GM12875 (cell line): ENCODE measurements around the gene SGO1.

ENCODE experiments used
- H3K4me3 ChIP-seq: one replicate; pipeline ENCODE4 v1.5.1; 2011; ENCODE audit warnings: low read depth, low read length, control low read depth
- CTCF ChIP-seq: IDR thresholded peaks from 2 replicates; pipeline ENCODE4 v1.5.1; 2011; ENCODE audit warnings: low read depth, mild to moderate bottlenecking, control low read depth, inconsistent platforms, low read length, moderate library complexity, borderline replicate concordance; ENCODE audit not compliant: insufficient read depth

Gene SGO1

DNA sequence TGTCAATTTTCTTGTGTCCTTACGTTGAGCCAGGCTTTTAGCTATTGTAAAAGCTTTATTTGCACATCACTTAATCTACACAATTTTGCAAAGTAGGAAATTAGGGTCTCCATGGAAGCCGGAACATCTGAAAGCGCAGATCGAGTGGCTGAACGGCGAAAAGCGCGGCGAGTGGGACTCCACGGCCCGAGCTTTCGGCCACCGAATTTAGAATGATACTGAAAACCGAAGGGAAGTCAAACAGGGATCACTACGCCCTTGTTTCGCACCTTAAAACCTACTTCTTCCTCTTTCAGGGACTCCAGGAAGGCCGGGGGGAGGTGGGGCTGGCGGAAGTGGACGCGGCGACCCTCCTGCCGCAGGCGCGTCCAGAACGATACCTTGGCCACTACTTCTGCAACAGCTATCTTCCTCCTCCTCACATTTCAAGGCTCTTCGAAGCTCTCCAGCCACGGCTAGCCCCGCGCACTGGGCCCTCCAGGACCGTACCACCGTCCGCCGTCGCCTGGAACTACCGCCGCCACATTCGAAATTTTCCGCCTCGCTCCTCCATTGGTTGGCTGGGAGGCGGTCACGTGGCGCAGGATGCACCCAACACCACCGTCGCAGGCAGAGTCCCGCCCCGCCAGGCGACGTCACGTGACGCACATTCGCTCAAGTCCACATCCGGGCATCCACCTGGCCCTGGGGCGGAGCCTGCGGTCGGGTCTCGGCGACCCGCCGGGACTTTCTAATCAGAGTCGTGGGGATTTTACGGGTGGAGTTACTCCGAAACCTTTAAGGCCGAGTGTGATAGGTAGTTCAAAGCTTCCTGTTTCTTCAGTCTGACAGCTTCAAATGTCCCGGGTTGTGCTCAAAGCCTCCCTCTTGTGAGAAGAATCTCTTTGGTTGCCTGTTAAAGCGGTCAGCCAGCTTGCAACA lies at the start of gene SGO1:
TSS of gene SGO1 (minus strand) at position 528 of the 921 bp plus-strand sequence. CDS start 2,179 bp downstream, outside the sequence.
- no peak for TF ChIP-seq CTCF
- H3K4me3 ChIP-seq: peak within 1 kb of the TSS; percentile 72

DNA sequence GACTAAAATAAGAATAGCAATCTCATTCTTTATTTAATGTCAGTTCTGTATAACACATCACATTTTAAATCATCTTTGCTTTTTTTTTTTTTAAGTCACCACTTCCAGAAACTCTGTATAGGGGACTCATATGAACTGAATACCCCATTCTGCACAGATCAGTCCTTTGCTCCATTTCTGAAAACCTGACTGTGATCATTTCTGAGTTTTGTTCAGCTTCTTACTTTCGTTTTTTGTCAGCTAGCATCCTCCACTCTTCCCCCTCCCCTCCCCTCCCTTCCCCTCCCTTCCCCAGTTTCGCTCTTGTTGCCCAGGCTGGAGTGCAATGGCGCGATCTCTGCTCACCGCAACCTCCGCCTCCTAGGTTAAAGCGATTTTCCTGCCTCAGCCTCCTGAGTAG lies 49.8 kb upstream of the SGO1 start:
- TF ChIP-seq CTCF: no peak
- H3K4me3 ChIP-seq: no peak overlapping the region

DNA sequence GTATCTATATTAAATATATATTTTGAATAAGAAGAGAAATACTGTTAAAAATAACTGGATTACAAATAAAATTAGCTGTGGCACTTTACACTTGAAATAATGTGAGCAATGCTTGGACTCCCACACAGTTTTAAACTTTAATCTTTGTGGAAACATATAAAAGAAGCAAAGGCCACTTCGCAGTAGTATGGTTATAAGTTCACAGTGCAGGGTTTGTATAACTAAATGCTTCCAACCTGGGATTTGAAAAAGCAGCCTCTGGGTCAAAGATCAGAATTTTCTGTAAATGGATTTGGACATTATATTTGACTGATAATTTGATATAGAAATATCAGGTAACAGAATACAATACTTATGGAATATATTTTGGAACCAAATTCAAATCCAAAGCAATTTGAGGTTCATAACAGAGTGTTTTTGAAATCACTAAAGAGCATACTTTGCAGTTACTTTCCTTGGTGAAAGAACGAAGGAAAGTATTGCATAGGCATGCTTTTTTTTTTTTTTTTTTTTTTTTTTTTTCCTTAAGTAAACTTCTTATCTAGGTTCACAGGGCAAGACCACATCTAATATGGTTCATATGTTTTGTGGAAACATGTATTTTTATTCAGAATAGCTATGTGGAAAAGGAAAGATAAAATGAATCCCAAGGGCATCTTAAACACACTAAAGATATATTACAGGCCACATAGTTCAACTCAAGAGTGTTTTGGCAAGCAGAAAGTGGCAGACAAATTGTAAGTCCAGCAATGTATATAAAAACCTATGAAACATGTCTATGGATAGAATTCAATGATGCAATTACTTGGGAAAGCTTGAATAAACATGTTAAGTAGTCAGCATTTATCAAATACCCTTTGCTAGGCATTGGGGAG lies 47.1 kb upstream of the SGO1 start:
- no peak overlapping the region for H3K4me3 ChIP-seq
- TF ChIP-seq CTCF: no peak

DNA sequence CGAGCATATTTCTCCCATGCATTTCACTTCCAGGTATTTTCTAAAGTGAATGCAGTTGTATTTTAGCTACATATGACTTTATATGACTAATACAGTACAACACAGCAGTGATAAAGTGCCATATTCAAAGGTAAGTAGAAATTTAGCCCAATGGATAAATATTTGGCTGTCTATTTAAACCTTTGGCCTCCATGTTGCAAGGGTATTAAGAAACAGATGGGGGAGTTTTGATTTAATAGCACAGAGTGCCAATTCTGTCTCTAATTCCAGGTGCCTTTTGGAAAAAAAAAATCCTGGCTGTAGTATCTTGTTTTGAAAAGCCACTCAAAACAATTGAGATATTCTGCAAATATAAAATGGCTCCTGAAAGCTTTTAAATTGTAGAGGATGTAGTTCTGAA lies 44.9 kb upstream of the SGO1 start:
- H3K4me3 ChIP-seq: no peak overlapping the region
- TF ChIP-seq CTCF: no peak

- 0 out of 2 replicates have a peak, but pooled peaks have one; percentile 4 for TF ChIP-seq CTCF
- no peak overlapping the region for H3K4me3 ChIP-seq
Observed at GRCh38 chr3:20225769-20226168, 39.8 kb upstream of the SGO1 start.

- TF ChIP-seq CTCF: no peak
- no peak overlapping the region for H3K4me3 ChIP-seq
Observed at GRCh38 chr3:20222274-20222673, 36.3 kb upstream of the SGO1 start.
